Activated naive CD4-positive, alpha-beta T cell treated with anti-CD3 and anti-CD28 coated beads, Interleukin-2, amount 50 U/mL, for 72 hours (primary cell): ENCODE results near the gene SCN4A. TPM values are rescaled to one million over a fixed set of nuclear protein-coding genes. Genes with fewer than 3 reads are reported as not detected.
"Not testable (repeated sequence)": the region's sequence is repeated elsewhere in the genome, so short reads cannot be mapped to it uniquely, and the experiment has no call there.

ENCODE experiments used
- ATAC-seq, 2 donors: fragments of 150-1000 bp; cut with Tn5 transposase; 2 replicates each; pipeline ENCODE4 v1.10.0; 2021; ENCODE audit warnings: mild to moderate bottlenecking in 2 of 2, moderate library complexity in 2 of 2
- DNase-seq, 2 donors: peaks; one replicate each; pipeline ENCODE4 v3.0.0; 2021 to 2022; ENCODE audit warnings: low spot score in 2 of 2
- H3K27ac Mint-ChIP-seq, 2 donors: one replicate each; pipeline ENCODE4 v1.8.0; 2022; ENCODE audit warnings: mild to moderate bottlenecking in 2 of 2, mixed read lengths in 2 of 2
- H3K36me3 Mint-ChIP-seq, 2 donors: one replicate each; pipeline ENCODE4 v1.8.0; 2022; ENCODE audit warnings: mixed read lengths in 2 of 2
- H3K9me3 Mint-ChIP-seq, 2 donors: one replicate each; pipeline ENCODE4 v1.8.0; 2022; ENCODE audit warnings: mixed read lengths in 2 of 2
- total RNA-seq, 2 donors: library from RNA; stranded (reverse); gene quantifications; one replicate each; pipeline ENCODE4 v1.2.3, GENCODE V29; 2022

Gene SCN4A
- total RNA-seq, 2 donors from 2014 or later: 0.10 TPM; not detected in 1

DNA sequence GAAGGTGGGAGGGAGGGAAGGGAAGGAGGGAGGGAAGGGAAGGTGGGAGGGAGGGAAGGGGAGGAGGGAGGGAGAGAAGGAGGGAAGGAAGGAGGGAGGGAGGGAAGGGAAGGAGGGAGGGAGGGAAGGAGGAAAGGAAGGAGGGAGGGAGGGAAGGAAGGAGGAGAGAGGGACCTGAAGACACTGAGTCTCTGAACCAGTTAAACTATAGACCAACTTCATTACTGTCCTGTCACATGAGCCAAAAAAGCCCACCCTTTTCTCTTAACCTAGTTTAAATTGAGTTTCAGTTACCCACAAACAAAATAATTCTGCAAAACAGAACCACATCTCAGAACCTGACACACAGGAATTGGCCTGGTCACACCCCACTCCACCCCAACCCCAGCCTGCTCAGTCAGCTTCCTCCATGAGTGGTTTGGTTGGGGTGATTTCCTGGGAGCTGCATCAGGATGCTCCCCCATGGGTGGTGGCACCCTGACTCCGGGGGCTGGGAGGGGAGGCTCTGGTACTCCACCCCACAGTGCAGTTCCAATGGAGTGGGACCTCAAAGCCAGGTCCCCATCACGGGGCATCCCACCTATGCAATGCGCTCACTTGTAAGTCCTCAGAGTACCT is 20.8 kb upstream of the SCN4A start:
- no peak overlapping the region for H3K27ac Mint-ChIP-seq
- ATAC-seq (no peak), DNase-seq (peak in 1 of 2 donors; percentile 51)
- H3K9me3 Mint-ChIP-seq: no peaks in the 10 kb centered on the region
- H3K36me3 Mint-ChIP-seq: no peaks in the 10 kb centered on the region

DNA sequence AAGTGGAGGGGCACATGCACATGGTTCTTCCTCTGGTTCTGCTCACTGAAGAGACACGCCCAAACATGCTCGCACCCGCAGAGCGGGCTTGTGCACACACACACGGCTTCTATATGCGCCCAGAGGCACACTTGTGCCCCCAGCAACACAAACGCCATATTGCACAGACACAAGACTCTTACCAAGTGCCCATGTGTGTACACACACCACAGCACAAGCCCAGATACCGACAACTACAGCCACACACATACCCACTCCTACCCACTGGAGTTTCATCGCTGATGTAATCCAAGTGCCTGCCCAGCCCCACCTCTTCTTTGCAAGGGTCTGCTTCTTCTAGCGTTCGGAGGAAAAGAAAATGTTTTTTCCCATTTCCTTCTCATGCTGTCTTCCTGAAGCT is 18.9 kb upstream of the SCN4A start:
- Mint-ChIP-seq H3K9me3 (no peaks in the 10 kb centered on the region), H3K36me3 (no peaks in the 10 kb centered on the region), H3K27ac (peak overlapping the region in 1 of 2 donors; percentile 76)
- ATAC-seq: no peak
- DNase-seq: no peak

- H3K27ac Mint-ChIP-seq: no peak overlapping the region
- ATAC-seq (no peak), DNase-seq (no peak)
- no peaks in the 10 kb centered on the region for H3K36me3 Mint-ChIP-seq
- H3K9me3 Mint-ChIP-seq: no peaks in the 10 kb centered on the region
Observed at GRCh38 chr17:63989622-63990345, 17.1 kb upstream of the SCN4A start.

GRCh38 chr17:63988741-63989621 is 16.3 kb upstream of the SCN4A start:
- H3K36me3 Mint-ChIP-seq: no peaks in the 10 kb centered on the region
- H3K27ac Mint-ChIP-seq: no peak overlapping the region
- no peaks in the 10 kb centered on the region for H3K9me3 Mint-ChIP-seq
- no peak for DNase-seq
- ATAC-seq: no peak

DNA sequence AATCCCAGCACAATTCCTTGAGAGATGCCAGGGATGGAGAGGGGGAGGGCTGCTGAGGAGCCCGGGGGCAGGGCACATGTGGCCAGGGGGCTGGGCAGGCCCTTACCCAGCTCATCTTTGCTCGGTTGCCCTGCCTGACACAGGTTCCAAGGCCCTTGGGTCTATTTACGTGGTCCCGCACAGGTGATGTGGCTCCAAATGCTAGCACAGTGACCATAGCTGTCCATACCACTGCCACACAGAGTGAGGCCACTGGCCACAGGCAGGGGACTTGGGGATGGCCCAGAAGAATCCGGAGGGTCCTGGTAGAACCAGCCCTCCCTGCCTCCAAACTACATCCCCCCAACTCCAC is 15.4 kb upstream of the SCN4A start:
- ATAC-seq: no peak
- H3K36me3 Mint-ChIP-seq: peaks cover under 1% of the 10 kb centered on the region in 2 donors
- no peak for DNase-seq
- H3K27ac Mint-ChIP-seq: peak overlapping the region in 1 of 2 donors; percentile 73
- H3K9me3 Mint-ChIP-seq: no peaks in the 10 kb centered on the region

DNA sequence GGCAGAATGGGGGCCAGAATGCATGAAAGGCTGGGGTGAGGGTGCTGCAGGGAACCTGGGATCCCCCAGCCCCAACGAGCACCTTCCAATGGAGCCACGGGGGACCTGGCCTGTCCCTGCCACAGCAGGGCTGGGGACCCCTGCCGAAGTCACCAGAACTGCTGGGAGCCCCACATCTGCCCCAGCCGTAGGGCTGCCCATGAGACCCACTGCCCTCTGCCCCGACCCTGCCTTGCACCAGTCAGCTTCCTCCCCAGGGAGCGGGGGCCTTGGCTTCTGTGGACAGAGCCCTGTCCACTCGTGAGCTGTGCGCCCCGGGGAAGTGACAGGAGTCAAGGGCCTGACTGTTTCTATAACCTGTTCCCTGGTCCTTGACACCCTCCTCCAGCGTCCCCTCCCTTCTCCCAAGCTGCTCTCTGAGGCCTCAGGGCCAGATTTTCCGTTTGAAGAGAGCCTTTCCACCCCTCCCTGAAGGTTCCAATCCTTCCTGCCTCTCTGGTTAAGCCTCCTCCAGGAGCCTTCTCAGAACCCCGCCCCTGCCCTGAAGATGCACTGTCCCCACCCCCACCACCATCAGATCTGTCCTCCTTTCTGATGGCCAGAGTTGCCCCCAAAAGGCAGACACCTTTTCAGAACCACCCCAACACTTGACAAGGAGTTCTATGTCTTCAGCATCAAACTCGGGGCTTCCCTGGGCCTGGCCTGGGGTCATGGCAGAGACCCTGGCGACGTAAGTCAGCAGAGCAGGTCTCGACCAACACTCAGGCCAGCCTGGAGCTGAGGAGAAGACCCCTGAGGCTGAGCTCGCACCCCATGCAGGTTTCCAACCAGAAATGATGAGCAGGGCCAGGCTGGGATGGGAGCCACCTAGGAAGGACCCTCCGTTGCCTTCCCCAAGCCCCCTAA is 14.8 kb upstream of the SCN4A start:
- DNase-seq (no peak), ATAC-seq (no peak)
- Mint-ChIP-seq H3K36me3 (peaks cover 6 to 7% of the 10 kb centered on the region in 2 donors), H3K27ac (peak overlapping the region in 1 of 2 donors; percentile 73), H3K9me3 (peaks cover 5 to 6% of the 10 kb centered on the region in 2 donors)

- ATAC-seq: no peak
- no peak for DNase-seq
- H3K27ac Mint-ChIP-seq: no peak overlapping the region
Observed at GRCh38 chr17:63986821-63987220, 14.1 kb upstream of the SCN4A start.

GRCh38 chr17:63985387-63986140 is 12.8 kb upstream of the SCN4A start:
- Mint-ChIP-seq H3K9me3 (peaks cover 9 to 12% of the 10 kb centered on the region in 2 donors), H3K36me3 (peaks cover 6 to 15% of the 10 kb centered on the region in 2 donors), H3K27ac (peak overlapping the region; percentile 77 to 92)
- ATAC-seq: peak in 1 of 2 donors; percentile 48
- no peak for DNase-seq

More at GRCh38 chr17:63986821-63987220, 14.1 kb upstream of the SCN4A start:
- Mint-ChIP-seq H3K36me3 (peaks cover 6 to 14% of the 10 kb centered on the region in 2 donors), H3K9me3 (peaks cover 9 to 11% of the 10 kb centered on the region in 2 donors)

DNA sequence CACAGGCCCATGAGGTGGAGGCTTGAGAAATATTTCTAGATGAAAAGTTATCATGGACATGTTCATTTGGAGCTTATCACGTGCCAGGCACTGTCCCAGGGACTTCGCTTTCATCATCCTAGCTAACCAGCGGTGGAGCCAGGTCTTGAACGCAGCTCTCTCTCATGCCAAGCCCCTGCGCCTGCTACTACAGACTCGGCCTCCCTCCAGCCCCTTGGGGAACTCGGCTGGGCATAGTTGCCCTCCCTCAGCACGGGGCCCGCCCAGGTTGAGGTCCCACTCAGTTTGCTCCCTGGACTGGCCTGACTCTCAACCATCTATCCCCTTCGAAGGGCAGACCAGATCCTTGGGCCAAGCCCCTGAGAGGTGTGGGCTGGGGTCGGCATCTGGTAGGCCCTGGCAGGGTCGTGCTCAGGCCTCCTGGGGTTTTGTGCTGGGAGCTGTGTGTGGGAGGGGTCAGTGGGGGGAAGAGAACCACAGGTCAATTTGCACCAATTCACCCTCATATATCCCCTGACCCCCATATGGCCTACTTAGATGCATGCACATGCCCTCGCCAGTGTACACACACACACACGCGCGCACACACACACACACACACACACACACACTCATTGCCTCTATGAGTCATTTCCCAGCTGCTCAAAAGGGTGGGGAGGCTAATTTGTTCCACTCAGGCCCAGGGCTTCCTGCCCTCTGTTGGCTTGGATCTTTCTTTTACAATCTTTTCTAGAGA is 12.1 kb upstream of the SCN4A start:
- Mint-ChIP-seq H3K36me3 (peaks cover 6 to 15% of the 10 kb centered on the region in 2 donors), H3K9me3 (peaks cover 9 to 12% of the 10 kb centered on the region in 2 donors), H3K27ac (peak overlapping the region; percentile 77 to 92)
- DNase-seq (peak in 1 of 2 donors; percentile 72), ATAC-seq (peak; percentile 95)

GRCh38 chr17:63984236-63984635 is 11.5 kb upstream of the SCN4A start:
- Mint-ChIP-seq H3K9me3 (peaks cover 9 to 12% of the 10 kb centered on the region in 2 donors), H3K36me3 (peaks cover 6 to 15% of the 10 kb centered on the region in 2 donors), H3K27ac (no peak overlapping the region)

DNA sequence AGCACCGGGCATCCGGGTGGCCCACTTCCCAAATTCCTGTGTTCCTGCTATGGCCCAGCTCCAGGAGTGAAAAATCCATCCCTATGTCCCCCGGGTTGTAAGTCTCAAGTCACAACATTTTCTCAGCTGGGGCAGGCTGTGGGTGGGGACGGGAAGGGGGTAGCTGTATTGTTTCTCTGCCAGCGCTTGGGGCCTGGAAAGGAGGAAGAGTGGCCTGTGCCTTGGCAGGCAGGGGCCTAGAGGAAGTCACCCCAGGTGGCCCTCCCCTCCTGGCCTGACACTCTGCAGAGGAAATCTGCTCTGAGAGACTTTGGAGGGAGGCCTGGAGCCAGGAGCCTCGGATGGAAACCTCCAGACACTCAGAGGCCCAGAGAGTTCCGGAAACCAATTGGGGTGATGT is 10.6 kb upstream of the SCN4A start:
- Mint-ChIP-seq H3K36me3 (peaks cover 6 to 15% of the 10 kb centered on the region in 2 donors), H3K9me3 (peaks cover 9 to 12% of the 10 kb centered on the region in 2 donors), H3K27ac (no peak overlapping the region)
- DNase-seq (no peak), ATAC-seq (no peak)

More at GRCh38 chr17:63984236-63984635, 11.5 kb upstream of the SCN4A start:
- DNase-seq (no peak), ATAC-seq (no peak)

- DNase-seq, H3K27ac Mint-ChIP-seq, ATAC-seq: not testable (repeated sequence)
- peaks cover 9 to 12% of the 10 kb centered on the region in 2 donors for H3K9me3 Mint-ChIP-seq
- peaks cover 6 to 15% of the 10 kb centered on the region in 2 donors for H3K36me3 Mint-ChIP-seq
Observed at GRCh38 chr17:63982641-63983040, 9.9 kb upstream of the SCN4A start.

DNA sequence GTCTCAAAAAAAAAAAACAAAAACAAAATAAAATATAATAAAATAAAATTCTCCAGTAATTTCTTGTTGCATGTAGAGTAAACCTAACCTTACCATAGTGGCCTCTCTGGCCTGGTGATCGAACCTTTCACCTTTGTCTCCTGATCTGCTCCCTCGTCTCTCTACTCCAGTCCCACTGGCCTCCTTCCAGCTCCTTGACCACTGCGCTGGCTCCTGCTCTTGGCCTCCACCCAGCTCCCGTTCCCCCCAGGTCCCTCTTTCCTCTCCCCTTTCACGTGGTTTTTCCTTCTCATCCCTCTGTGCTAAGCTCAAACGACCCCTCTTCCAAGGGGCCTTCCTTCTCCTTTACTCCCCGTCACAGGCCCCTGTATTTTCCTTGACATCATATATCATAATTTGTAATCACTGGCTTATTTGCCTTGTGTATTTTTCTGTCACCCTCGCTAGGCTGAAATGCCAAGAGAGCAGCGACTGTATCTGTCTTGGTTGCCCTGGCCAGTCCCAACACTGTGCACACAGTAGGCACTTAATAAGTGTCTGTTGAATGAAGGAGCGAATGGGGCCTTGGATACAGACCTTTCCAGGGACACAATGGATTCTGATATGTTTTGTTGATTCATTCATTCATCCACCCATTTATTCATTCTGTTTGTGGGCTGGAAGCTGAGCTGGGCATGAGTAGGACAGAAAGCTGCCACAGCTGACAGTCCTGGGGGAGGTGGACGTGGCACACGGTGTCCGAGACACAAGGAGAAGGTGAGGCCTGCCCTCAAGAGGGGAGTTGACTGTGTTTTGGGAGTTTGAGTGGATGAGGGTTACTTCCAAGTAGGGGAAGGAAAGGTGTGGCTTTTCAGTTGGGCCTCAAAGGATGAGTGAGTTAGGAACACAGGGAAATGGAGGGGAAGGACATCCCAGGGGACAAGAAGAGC is 5.8 kb upstream of the SCN4A start:
- DNase-seq (no peak), ATAC-seq (no peak)
- peaks cover 9 to 12% of the 10 kb centered on the region in 2 donors for H3K9me3 Mint-ChIP-seq
- peaks cover 6 to 15% of the 10 kb centered on the region in 2 donors for H3K36me3 Mint-ChIP-seq
- H3K27ac Mint-ChIP-seq: no peak overlapping the region

GRCh38 chr17:63976702-63977101 is 4.0 kb upstream of the SCN4A start:
- Mint-ChIP-seq H3K36me3 (peaks cover 0 to under 1% of the 10 kb centered on the region in 2 donors), H3K27ac (no peak overlapping the region), H3K9me3 (no peaks in the 10 kb centered on the region)
- DNase-seq (no peak), ATAC-seq (no peak)
